RCC 7860 (cell line): Measurements from ENCODE around the gene FNIP2.
A peak's percentile ranks its signal among the peaks of the same experiment; 100 is the strongest.
"Not testable (repeated sequence)": the region's sequence is repeated elsewhere in the genome, so short reads cannot be mapped to it uniquely, and the experiment has no call there.

Experiments
- DNase-seq: peaks from one replicate; pipeline ENCODE4 v3.0.0-alpha.2; 2015; ENCODE audit warnings: low spot score
- FAIRE-seq: peaks from 2 replicates; lab custom pipeline; 2012; peaks lifted over from hg19 to GRCh38; lab: Jason Lieb, UNC

FNIP2 gene

GRCh38 chr4:158812543-158812942 is 43.7 kb downstream of the FNIP2 start:
- no peak for FAIRE-seq
- DNase-seq, result no peak

- FAIRE-seq (no peak), DNase-seq (no peak)
Measured at GRCh38 chr4:158813113-158813512, 44.3 kb downstream of the FNIP2 start.

- FAIRE-seq (no peak), DNase-seq (no peak)
Measured at GRCh38 chr4:158814207-158814606, 45.4 kb downstream of the FNIP2 start.

DNA sequence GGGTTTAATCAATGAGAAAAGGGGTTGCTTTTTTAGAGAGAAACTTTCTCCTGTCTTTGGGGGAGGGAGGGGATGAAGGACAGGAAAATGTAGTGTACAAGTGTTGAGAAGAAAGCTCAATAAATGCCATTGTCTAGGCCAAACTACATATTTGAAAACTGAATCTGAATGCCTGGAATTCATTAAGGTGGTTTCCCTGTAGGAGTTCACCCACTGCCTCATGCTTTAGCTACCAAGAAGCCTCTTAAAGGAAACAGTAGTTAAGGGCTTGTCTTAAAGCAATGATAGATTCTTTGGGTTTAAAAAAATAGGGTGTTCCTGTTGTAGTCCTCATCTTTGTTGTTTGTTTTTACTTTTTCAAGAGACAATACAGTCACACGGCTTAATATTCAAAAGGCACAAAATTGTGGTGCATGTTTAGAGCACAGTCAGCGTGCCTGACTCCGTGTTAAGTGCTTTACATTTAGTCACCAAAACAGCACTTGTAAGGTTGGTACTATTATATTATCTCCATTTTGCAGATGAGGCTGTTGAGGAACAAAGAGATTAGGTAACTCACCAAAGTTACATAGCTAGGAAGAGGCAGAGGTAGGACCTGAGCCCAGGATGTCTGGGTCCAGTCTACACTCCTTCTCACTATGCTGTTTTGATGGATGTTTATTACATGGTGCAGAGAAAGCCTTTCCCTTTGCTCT is 46.0 kb downstream of the FNIP2 start:
- no peak for DNase-seq
- FAIRE-seq, result no peak

DNA sequence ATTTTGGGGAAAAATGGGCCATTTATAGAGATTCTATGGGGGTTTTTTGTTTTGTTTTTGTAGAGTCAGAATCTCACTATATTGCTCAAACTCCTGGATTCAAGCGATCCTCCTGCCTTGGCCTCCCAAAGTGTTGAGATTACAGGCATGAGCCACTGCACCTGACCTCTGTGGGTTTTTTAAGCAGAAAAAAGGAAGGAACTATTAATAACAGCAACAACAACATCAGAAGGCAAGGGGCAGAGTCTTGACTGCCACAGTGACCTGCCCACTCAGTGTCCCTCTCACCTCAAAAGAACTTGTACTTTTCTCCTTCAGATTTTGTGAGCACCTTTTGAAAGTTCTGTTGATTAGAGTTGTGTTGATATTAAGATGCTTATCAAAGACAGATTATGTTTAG is 48.1 kb downstream of the FNIP2 start:
- FAIRE-seq (no peak), DNase-seq (no peak)

DNA sequence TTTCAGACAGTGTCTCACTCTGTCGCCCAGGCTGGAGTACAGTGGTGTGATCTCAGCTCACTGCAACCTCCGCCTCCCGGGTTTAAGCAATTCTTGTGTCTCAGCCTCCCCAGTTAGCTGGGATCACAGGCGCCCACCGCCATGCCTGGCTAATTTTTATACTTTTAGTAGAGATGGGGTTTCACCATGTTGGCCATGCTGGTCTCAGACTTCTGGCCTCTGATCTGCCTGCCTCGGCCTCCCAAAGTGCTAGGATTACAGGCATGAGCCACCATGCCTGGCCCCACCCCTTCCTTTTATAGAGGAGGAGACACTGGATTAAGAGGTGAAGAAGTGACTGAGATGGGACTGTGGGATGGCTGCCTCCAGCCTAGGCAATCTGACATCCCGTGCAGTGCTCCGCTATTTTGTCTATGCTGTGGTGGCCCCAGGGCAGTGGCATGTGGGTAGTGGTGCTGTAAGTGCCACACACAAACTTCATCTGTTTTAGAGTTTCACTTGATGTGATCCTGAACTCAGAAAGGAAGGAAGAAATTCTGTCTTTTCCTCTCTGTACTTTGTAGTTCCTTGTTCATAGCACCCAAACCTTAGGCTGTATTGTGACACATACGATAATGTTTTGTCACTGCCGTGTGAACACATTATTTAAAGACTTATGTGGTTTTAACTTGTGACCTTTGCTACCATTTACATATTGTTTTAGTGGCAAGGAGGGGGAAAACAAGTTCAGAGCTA is 48.9 kb downstream of the FNIP2 start:
- FAIRE-seq, result no peak

DNA sequence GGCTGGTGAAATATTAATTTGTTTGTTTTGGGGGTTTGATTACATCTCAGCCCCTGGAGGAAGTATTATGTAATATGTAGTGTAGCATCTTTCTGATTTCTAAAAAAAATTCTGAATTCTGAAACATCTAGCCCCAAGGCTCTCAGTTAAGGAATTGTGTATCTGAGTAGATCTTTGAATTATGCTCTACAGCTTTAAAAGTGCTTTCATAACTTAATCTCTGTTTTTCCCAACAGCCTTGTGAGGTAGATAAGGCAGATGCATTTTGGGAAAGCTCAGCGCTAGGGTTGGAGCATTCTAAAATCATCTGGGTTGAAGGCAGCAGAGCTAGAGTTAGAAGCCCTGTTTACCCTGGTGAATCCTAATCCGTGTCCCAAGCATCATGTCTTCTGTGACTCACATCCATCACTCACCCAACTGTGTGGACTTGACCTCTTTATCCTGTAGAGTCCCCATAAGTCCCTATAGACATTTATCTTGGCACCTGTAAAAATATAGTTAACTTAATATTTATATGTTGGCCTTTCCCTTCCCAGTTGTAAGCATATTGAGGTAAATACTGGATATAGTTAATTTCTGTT is 49.8 kb downstream of the FNIP2 start:
- FAIRE-seq, result no peak

More for the DNA sequence above, 48.9 kb downstream of the FNIP2 start:
- no peak for DNase-seq

GRCh38 chr4:158819942-158820786 is 51.3 kb downstream of the FNIP2 start:
- FAIRE-seq (no peak), DNase-seq (no peak)

More for the DNA sequence above, 49.8 kb downstream of the FNIP2 start:
- no peak for DNase-seq

DNA sequence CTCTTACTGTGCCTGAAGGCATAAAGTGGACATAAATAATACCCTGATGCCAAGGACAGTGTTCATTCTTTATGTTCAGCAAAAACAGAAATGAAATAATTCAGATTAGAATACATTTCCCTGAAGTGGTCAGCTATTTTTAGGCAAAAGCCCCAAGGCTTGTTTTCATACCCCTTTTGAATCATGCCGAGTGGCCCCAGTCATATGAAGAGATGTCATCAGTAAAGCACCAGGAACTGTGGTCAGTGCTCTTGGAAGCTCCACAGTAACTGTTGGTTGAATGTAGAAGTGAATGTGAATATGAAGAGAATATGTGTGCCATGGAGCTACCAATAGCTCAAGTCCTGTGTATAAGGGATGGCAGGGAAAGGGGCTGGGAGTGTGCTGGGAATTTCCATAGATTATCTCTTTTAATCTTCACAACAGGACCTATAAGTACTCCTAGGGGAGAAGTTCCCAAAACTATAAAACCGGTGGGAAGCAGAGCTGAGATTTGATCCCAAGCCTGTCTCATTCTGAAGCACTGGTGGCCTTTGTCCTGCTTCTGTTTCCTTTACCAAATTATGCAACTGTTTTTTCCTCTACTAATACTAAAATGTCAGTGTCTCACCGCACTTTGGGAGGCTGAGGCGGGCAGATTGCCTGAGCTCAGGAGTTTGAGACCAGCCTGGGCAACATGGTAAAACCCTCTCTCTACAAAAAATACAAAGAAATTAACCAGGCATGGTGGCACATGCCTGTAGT is 52.6 kb downstream of the FNIP2 start:
- DNase-seq (no peak), FAIRE-seq (no peak)

GRCh38 chr4:158822348-158822747 is 53.5 kb downstream of the FNIP2 start:
- no peak for DNase-seq
- no peak for FAIRE-seq

GRCh38 chr4:158823461-158823873 is 54.6 kb downstream of the FNIP2 start:
- DNase-seq (peak; percentile 75), FAIRE-seq (peak; percentile 67)

- FAIRE-seq (peak; percentile 49), DNase-seq (peak; percentile 57)
Measured at GRCh38 chr4:158824425-158825274, 55.8 kb downstream of the FNIP2 start.

GRCh38 chr4:158825433-158826036 is 56.7 kb downstream of the FNIP2 start:
- FAIRE-seq (no peak), DNase-seq (no peak)

- FAIRE-seq, result no peak
- DNase-seq, result no peak
Measured at GRCh38 chr4:158826057-158826456, 57.2 kb downstream of the FNIP2 start.

DNA sequence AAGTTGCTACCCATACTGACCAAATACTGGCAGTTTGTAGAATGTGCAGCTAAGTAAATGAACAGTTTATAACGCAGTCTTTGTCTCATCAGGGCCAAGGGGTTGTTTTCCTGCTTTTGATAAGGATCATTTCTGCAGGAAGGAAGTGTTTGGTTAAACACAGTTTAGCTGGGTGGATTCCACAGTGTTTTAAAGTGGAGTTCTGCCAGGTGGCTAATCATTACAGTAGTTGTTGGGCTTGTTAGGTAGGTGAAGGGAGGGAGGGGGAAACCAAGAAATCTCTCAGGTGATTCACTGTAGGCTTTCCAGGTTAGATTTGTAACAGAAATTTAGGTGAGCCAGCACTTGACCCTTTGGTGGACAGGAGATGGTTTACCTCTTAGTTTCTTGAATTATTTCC is 58.1 kb downstream of the FNIP2 start:
- no peak for DNase-seq
- no peak for FAIRE-seq

DNA sequence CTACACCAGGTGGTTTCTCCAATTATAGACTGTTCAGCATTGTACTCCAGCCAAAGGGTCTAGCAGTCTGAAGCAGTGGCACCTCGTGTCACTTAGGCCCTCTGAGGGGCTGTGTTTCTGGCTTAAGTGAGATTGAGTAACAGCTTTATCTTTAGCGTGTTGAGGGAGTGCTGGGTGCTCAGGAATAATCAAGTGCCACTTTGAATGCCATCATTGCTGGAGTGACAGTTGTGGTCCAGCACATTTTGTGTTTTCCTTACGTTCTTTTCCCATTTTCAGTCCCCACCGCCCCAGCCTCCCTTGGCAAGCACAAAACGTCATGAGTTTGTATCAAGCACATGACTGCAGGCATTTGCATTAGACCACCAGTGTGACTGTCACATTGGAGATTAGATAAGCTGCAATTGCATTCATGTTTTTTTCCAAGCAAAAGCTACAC is 58.7 kb downstream of the FNIP2 start:
- FAIRE-seq (no peak), DNase-seq (no peak)

DNA sequence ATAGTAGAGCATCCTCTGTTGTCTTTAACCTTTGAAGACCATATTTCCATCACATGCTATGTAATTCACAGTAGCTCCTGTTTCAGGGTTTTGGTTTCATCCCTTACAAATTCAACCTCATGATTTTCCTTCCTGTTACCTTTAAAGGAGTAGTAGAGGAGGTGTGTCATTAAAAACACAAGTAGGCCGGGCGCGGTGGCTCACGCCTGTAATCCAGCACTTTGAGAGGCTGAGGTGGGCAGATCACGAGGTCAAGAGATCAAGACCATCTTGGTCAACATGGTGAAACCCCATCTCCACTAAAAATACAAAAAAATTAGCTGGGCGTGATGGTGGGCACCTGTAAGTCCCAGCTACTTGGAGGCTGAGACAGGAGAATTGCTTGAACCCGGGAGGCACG is 59.3 kb downstream of the FNIP2 start:
- FAIRE-seq, DNase-seq: not testable (repeated sequence)

- no peak for FAIRE-seq
Measured at GRCh38 chr4:158829254-158829653, 60.4 kb downstream of the FNIP2 start.

GRCh38 chr4:158833602-158834001 is 64.8 kb downstream of the FNIP2 start:
- FAIRE-seq (no peak), DNase-seq (no peak)

More at GRCh38 chr4:158829254-158829653, 60.4 kb downstream of the FNIP2 start:
- no peak for DNase-seq
